NT2/D1 (cell line): Measurements from ENCODE around the gene OR5A2.

Experiments
- DNase-seq: peaks from one replicate; pipeline ENCODE4 v3.0.0-alpha.2; 2011; ENCODE audit warnings: low read depth, low spot score
- H3K27me3 ChIP-seq: 2 replicates; pipeline ENCODE4 v1.6.0; 2011; ENCODE audit warnings: mild to moderate bottlenecking; ENCODE audit not compliant: insufficient read length, insufficient read depth
- H3K36me3 ChIP-seq: 2 replicates; pipeline ENCODE4 v1.6.1; 2011; ENCODE audit warnings: mild to moderate bottlenecking, low read length, mixed read lengths; ENCODE audit not compliant: insufficient read depth, insufficient read length
- H3K4me1 ChIP-seq: 2 replicates; pipeline ENCODE4 v1.5.1; 2011; ENCODE audit not compliant: insufficient read depth, insufficient read length
- H3K4me3 ChIP-seq: 2 replicates; pipeline ENCODE4 v1.5.1; 2011; ENCODE audit warnings: low read depth; ENCODE audit not compliant: insufficient read length
- H3K9ac ChIP-seq: 2 replicates; pipeline ENCODE4 v1.6.0; 2011; ENCODE audit warnings: low read depth; ENCODE audit not compliant: insufficient read length
- H3K9me3 ChIP-seq: 2 replicates; pipeline ENCODE4 v1.5.1; 2011; ENCODE audit warnings: mild to moderate bottlenecking, low read length; ENCODE audit not compliant: insufficient read depth
- SUZ12 ChIP-seq: IDR thresholded peaks from 2 replicates; pipeline ENCODE4 v1.6.1; 2011; ENCODE audit not compliant: insufficient read length, insufficient read depth; ENCODE audit errors: extremely low read depth
- YY1 ChIP-seq: IDR thresholded peaks from 2 replicates; pipeline ENCODE4 v1.6.1; 2011; ENCODE audit not compliant: insufficient read length, insufficient read depth
- ZNF274 ChIP-seq: IDR thresholded peaks from 2 replicates; pipeline ENCODE4 v1.6.1; 2011; ENCODE audit warnings: mild to moderate bottlenecking, low read depth, low read length

The OR5A2 gene

GRCh38 chr11:59437770-59438169 is 11.6 kb upstream of the OR5A2 start:
- H3K27me3 ChIP-seq: no peaks in the 10 kb centered on the region
- DNase-seq: no peak
- TF ChIP-seq YY1 (no peak), SUZ12 (no peak), ZNF274 (no peak)

GRCh38 chr11:59436169-59436568 is 10.0 kb upstream of the OR5A2 start, which contains the start of gene OR5A1:
TSS of gene OR5A1 (plus strand) at chr11:59436469. CDS start at chr11:59443169, 6,700 bp downstream.
- no peaks in the 10 kb centered on the region for H3K27me3 ChIP-seq
- no peak within 1 kb of the TSS for H3K4me3 ChIP-seq
- no peaks in the 10 kb centered on the region for H3K36me3 ChIP-seq
- no peak for DNase-seq
- no peak for TF ChIP-seq SUZ12
- TF ChIP-seq YY1: no peak
- no peak for TF ChIP-seq ZNF274
- H3K9me3 ChIP-seq: no peaks in the 10 kb centered on the region
- no peaks in the 10 kb centered on the region for H3K4me1 ChIP-seq
- no peak within 1 kb of the TSS for H3K9ac ChIP-seq

More at GRCh38 chr11:59437770-59438169, 11.6 kb upstream of the OR5A2 start:
- Histone ChIP-seq H3K4me3 (no peak overlapping the region), H3K4me1 (no peaks in the 10 kb centered on the region), H3K9me3 (no peaks in the 10 kb centered on the region), H3K9ac (no peak overlapping the region), H3K36me3 (no peaks in the 10 kb centered on the region)

GRCh38 chr11:59429924-59430516 is 3.8 kb upstream of the OR5A2 start:
- no peaks in the 10 kb centered on the region for H3K9me3 ChIP-seq
- H3K4me1 ChIP-seq: no peaks in the 10 kb centered on the region
- DNase-seq: peak; percentile 65
- TF ChIP-seq SUZ12 (no peak), YY1 (no peak), ZNF274 (no peak)
- H3K9ac ChIP-seq: no peak overlapping the region
- H3K27me3 ChIP-seq: no peaks in the 10 kb centered on the region
- H3K4me3 ChIP-seq: no peak overlapping the region
- no peaks in the 10 kb centered on the region for H3K36me3 ChIP-seq

- H3K4me1 ChIP-seq: no peaks in the 10 kb centered on the region
- no peak overlapping the region for H3K4me3 ChIP-seq
- H3K9ac ChIP-seq: no peak overlapping the region
- TF ChIP-seq SUZ12: no peak
- TF ChIP-seq ZNF274: no peak
- no peak for TF ChIP-seq YY1
- DNase-seq: no peak
- no peaks in the 10 kb centered on the region for H3K27me3 ChIP-seq
- no peaks in the 10 kb centered on the region for H3K36me3 ChIP-seq
- no peaks in the 10 kb centered on the region for H3K9me3 ChIP-seq
These were observed 812 bp upstream of the OR5A2 start for GRCh38 chr11:59427068-59427382.

- no peaks in the 10 kb centered on the region for H3K36me3 ChIP-seq
- no peaks in the 10 kb centered on the region for H3K4me1 ChIP-seq
- no peak overlapping the region for H3K4me3 ChIP-seq
- H3K27me3 ChIP-seq: no peaks in the 10 kb centered on the region
- TF ChIP-seq ZNF274: no peak
- TF ChIP-seq SUZ12: no peak
- TF ChIP-seq YY1: no peak
- no peak for DNase-seq
- H3K9ac ChIP-seq: no peak overlapping the region
- no peaks in the 10 kb centered on the region for H3K9me3 ChIP-seq
These were observed 1.1 kb downstream of the OR5A2 start for GRCh38 chr11:59425131-59425530.

- H3K36me3 ChIP-seq: no peaks in the 10 kb centered on the region
- H3K9ac ChIP-seq: no peak overlapping the region
- no peak overlapping the region for H3K4me3 ChIP-seq
- H3K27me3 ChIP-seq: no peaks in the 10 kb centered on the region
- TF ChIP-seq SUZ12 (no peak), ZNF274 (no peak), YY1 (no peak)
- DNase-seq: no peak
- no peaks in the 10 kb centered on the region for H3K4me1 ChIP-seq
- no peaks in the 10 kb centered on the region for H3K9me3 ChIP-seq
These were observed 2.4 kb downstream of the OR5A2 start for GRCh38 chr11:59423835-59424234.

- Histone ChIP-seq H3K36me3 (no peaks in the 10 kb centered on the region), H3K4me1 (no peaks in the 10 kb centered on the region), H3K27me3 (no peaks in the 10 kb centered on the region), H3K9ac (no peak overlapping the region), H3K4me3 (no peak overlapping the region), H3K9me3 (no peaks in the 10 kb centered on the region)
- TF ChIP-seq ZNF274: no peak
- TF ChIP-seq YY1: no peak
- no peak for TF ChIP-seq SUZ12
- no peak for DNase-seq
These were observed 8.1 kb downstream of the OR5A2 start for GRCh38 chr11:59418156-59418555.
